Skeletal muscle tissue (tissue), 4 donors: ENCODE measurements around the gene TMC1. TPM values are rescaled to one million over a fixed set of nuclear protein-coding genes. Genes with fewer than 3 reads are reported as not detected.
"Not testable (repeated sequence)": the region's sequence is repeated elsewhere in the genome, so short reads cannot be mapped to it uniquely, and the experiment has no call there.

Experiments
- H3K27ac ChIP-seq: one replicate; pipeline ENCODE4 v1.7.0; 2013; ENCODE audit warnings: mild to moderate bottlenecking, low read depth, low read length, inconsistent platforms
- H3K27me3 ChIP-seq, 3 donors: one replicate each; pipeline ENCODE4 v1.7.0; 2013; ENCODE audit warnings: low read length in 3 of 3; ENCODE audit not compliant: control insufficient read depth in 3 of 3, insufficient read depth in 3 of 3
- H3K36me3 ChIP-seq, 3 donors: one replicate each; pipeline ENCODE4 v1.7.0; 2013; ENCODE audit warnings: low read length in 3 of 3; ENCODE audit not compliant: control insufficient read depth in 3 of 3, insufficient read depth in 3 of 3
- H3K4me1 ChIP-seq, 3 donors: one replicate each; pipeline ENCODE4 v1.7.0; 2013; ENCODE audit warnings: low read length in 3 of 3, mild to moderate bottlenecking in 3 of 3; ENCODE audit not compliant: control insufficient read depth in 3 of 3, insufficient read depth in 3 of 3
- H3K4me3 ChIP-seq, 3 donors: one replicate each; pipeline ENCODE4 v1.7.0; 2013; ENCODE audit warnings: low read length in 3 of 3
- H3K9ac ChIP-seq, 3 donors: one replicate each; pipeline ENCODE4 v1.7.0; 2013; ENCODE audit warnings: low read length in 3 of 3, mild to moderate bottlenecking in 3 of 3, moderate library complexity in 2 of 3, low read depth in 1 of 3
- H3K9me3 ChIP-seq, 3 donors: one replicate each; pipeline ENCODE4 v1.7.0; 2013; ENCODE audit warnings: low read length in 3 of 3; ENCODE audit not compliant: control insufficient read depth in 3 of 3
- total RNA-seq: library from RNA; depleted of rRNA; stranded (reverse); fragments of >200 nt; gene quantifications from one replicate; pipeline ENCODE4 v1.2.3, GENCODE V29; 2014
- donor health status: Osteomylitis.

TMC1 gene
- total RNA-seq, 1 donor from 2014 or later = 0.52 TPM

DNA sequence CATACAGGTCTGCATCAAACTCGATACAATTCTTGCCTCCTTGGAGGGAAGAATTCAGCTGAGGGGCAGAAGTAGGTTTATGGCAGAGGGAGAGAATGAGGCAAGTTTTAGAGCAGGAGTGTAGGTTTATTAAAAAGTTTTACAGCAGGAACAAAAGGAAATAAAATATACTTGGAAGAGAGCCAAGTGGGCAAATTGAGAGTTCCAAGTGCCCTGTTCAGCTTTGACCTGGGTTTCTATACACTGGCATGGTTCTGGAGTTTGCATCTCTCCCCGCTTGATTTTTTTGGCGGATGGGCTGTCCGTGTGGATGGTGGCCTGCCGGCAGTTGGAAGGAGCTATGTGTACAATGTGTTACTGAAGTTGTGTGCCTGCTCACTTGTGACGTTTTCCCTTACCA, 315.4 kb downstream of the TMC1 start:
- Histone ChIP-seq H3K36me3 (no peaks in the 10 kb centered on the region), H3K9ac (no peak overlapping the region), H3K27me3 (no peaks in the 10 kb centered on the region), H3K27ac (no peak overlapping the region), H3K9me3 (no peaks in the 10 kb centered on the region), H3K4me3 (no peak overlapping the region), H3K4me1 (no peaks in the 10 kb centered on the region)

GRCh38 chr9:72839085-72839484, 317.7 kb downstream of the TMC1 start:
- Histone ChIP-seq H3K9me3 (no peaks in the 10 kb centered on the region), H3K36me3 (no peaks in the 10 kb centered on the region), H3K9ac (no peak overlapping the region), H3K27me3 (no peaks in the 10 kb centered on the region), H3K27ac (no peak overlapping the region), H3K4me1 (no peaks in the 10 kb centered on the region), H3K4me3 (no peak overlapping the region)

- Histone ChIP-seq H3K4me1 (no peaks in the 10 kb centered on the region), H3K9me3 (peaks cover 0 to 2% (median 0%) of the 10 kb centered on the region in 3 donors), H3K9ac (no peak overlapping the region), H3K27me3 (no peaks in the 10 kb centered on the region), H3K36me3 (no peaks in the 10 kb centered on the region), H3K27ac (no peak overlapping the region), H3K4me3 (no peak overlapping the region)
Measured at GRCh38 chr9:72843520-72844439, 322.4 kb downstream of the TMC1 start.

DNA sequence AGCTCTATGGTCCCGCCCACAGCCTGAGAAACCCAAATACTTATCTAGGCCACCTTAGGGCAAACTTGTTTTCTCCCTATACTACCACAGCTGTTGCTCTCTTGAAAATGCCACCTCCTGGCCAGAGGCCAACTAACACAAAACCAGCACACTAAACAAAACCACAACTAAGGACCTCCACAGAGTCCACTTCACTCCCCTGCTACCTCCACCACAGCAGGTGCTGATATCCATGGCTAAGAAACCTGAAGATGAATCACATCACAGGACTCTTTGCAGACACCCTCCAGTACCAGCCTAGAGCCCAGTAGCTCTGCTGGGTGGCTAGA, 323.0 kb downstream of the TMC1 start:
- no peak overlapping the region for H3K27ac ChIP-seq

DNA sequence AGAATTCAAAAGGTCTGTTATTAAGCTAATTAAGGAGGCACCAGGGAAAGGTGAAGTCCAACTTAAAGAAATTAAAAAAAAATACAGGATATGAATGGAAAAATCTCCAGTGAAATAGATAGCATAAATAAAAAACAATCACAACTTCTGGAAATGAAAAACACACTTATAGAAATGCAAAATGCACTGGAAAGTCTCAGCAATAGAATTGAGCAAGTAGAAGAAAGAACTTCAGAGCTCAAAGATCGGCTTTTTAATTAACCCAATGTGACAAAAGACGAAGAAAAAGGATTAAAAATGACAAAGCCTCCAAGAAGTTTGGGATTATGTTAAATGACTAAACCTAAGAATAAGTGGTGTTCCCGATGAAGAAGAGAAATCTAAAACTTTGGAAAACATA, 323.6 kb downstream of the TMC1 start:
- H3K27me3 ChIP-seq, H3K36me3 ChIP-seq, H3K27ac ChIP-seq, H3K9me3 ChIP-seq, H3K9ac ChIP-seq, H3K4me1 ChIP-seq, H3K4me3 ChIP-seq: not testable (repeated sequence)

More for the DNA sequence above, 323.0 kb downstream of the TMC1 start:
- no peaks in the 10 kb centered on the region for H3K27me3 ChIP-seq
- H3K9me3 ChIP-seq = peaks cover 0 to 2% (median 0%) of the 10 kb centered on the region in 3 donors
- H3K36me3 ChIP-seq = no peaks in the 10 kb centered on the region
- H3K4me1 ChIP-seq = no peaks in the 10 kb centered on the region
- no peak overlapping the region for H3K4me3 ChIP-seq
- H3K9ac ChIP-seq = no peak overlapping the region

- not testable (repeated sequence) for H3K4me3 ChIP-seq, H3K36me3 ChIP-seq, H3K27ac ChIP-seq, H3K4me1 ChIP-seq, H3K27me3 ChIP-seq, H3K9me3 ChIP-seq, H3K9ac ChIP-seq
Measured at GRCh38 chr9:72850209-72850608, 328.8 kb downstream of the TMC1 start.

DNA sequence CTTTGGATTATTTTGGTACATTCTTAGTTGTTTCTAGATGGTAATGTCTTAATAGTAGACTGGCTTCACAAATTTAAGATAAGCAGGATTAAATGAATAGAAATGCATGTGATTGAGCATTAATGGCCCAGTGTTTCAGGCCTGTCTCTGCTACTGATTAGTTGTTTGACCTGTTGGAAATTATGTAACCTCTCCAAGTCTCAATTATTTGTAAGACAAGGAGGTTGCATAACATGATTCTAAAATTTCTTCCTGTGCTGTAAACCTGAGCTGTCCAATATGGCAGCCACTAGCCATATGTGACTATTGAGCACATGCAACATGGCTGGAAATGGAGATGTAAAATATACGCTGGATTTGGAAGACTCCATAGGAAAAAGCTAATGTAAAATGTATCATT, 333.9 kb downstream of the TMC1 start:
- no peaks in the 10 kb centered on the region for H3K9me3 ChIP-seq
- H3K4me1 ChIP-seq = peaks cover 9 to 15% (median 11%) of the 10 kb centered on the region in 3 donors
- H3K4me3 ChIP-seq = no peak overlapping the region
- H3K36me3 ChIP-seq = no peaks in the 10 kb centered on the region
- H3K27me3 ChIP-seq = no peaks in the 10 kb centered on the region
- no peak overlapping the region for H3K9ac ChIP-seq
- H3K27ac ChIP-seq = no peak overlapping the region

DNA sequence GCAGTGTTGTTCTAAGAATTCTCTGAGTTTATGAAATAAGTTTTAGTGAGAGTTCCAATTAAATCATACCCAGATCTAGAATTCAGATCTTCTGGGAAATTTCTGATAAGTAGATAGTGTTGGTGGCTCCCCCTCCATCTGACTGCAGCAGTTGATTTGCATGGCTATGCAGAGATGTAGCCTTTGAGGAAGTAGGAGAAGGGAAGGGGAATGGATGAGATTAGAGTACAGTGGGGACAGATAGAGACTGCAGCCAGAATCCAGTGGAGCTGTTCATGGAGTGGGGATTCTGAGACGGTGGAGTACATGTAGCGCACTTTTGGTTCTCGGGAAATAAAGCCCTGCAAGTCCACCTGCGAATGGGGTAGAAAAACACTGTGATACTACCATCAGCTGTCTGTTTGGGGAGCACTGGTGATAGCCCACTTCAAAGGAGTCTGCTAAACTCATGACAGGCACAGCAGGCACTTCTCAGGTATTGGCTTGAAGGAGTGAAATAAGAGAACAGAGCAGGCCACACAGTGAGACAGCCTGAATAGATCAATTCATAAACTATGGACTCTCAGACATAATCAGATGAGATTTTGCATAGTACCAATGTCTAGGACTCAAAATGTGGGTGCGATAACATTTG, 334.6 kb downstream of the TMC1 start:
- Histone ChIP-seq H3K36me3 (no peaks in the 10 kb centered on the region), H3K4me1 (peaks cover 9 to 15% (median 11%) of the 10 kb centered on the region in 3 donors), H3K27me3 (no peaks in the 10 kb centered on the region), H3K9me3 (no peaks in the 10 kb centered on the region), H3K9ac (no peak overlapping the region), H3K4me3 (no peak overlapping the region), H3K27ac (no peak overlapping the region)

DNA sequence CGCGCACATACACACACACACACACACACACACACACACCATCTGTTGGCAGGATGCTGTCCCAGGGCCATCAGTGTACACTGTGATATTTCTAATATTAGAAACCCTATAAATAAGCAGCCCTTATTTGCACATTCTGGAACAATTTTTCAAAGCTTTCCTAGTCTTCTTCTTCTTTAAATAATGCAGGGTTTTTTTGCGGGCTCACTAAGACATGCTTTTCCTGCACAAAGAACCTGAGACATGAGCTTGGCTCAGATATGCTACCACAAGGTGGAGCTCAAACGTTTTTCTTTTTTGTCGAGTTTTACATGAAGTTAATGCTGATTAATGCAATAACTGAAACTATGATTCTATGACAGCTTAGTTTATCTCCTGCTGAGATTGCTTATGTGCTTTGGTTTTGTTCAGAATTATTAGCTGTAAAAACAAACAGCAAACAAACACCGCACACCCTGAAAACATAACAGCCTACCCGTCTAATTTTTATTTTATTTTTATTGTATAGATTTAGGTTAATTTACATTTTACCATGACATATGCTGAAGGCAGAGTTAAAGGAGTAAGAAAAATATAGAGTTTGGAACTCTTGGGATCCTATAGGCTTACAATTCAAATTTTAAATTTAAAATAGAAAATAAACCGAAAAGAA, 335.7 kb downstream of the TMC1 start:
- Histone ChIP-seq H3K27me3 (no peaks in the 10 kb centered on the region), H3K4me3 (no peak overlapping the region), H3K9ac (no peak overlapping the region), H3K27ac (no peak overlapping the region), H3K4me1 (peaks cover 9 to 15% (median 11%) of the 10 kb centered on the region in 3 donors), H3K9me3 (no peaks in the 10 kb centered on the region), H3K36me3 (no peaks in the 10 kb centered on the region)

- Histone ChIP-seq H3K4me1 (peaks cover 9 to 15% (median 11%) of the 10 kb centered on the region in 3 donors), H3K9ac (no peak overlapping the region), H3K4me3 (no peak overlapping the region), H3K36me3 (no peaks in the 10 kb centered on the region), H3K27me3 (no peaks in the 10 kb centered on the region), H3K27ac (no peak overlapping the region), H3K9me3 (no peaks in the 10 kb centered on the region)
Measured at GRCh38 chr9:72857624-72857996, 336.2 kb downstream of the TMC1 start.
